DOHH2 (cell line): Measurements from ENCODE around the gene CDIPT.

Source experiments
- EZH2phosphoT487 ChIP-seq: fragments of 200-600 bp; sonication (generic); IDR thresholded peaks from 2 replicates; pipeline ENCODE4 v1.6.1; 2017; ENCODE audit warnings: borderline replicate concordance, mild to moderate bottlenecking, antibody characterized with exemption, low read length, moderate library complexity, mixed read lengths
- TF ChIP-seq, protein P1 (sequence below): fragments of 200-600 bp; sonication (generic); IDR thresholded peaks from one replicate; pipeline ENCODE4 v1.5.1; 2014; ENCODE audit warnings: antibody characterized with exemption, mild to moderate bottlenecking, low read depth, low read length; ENCODE audit not compliant: poor library complexity, severe bottlenecking

DNA sequence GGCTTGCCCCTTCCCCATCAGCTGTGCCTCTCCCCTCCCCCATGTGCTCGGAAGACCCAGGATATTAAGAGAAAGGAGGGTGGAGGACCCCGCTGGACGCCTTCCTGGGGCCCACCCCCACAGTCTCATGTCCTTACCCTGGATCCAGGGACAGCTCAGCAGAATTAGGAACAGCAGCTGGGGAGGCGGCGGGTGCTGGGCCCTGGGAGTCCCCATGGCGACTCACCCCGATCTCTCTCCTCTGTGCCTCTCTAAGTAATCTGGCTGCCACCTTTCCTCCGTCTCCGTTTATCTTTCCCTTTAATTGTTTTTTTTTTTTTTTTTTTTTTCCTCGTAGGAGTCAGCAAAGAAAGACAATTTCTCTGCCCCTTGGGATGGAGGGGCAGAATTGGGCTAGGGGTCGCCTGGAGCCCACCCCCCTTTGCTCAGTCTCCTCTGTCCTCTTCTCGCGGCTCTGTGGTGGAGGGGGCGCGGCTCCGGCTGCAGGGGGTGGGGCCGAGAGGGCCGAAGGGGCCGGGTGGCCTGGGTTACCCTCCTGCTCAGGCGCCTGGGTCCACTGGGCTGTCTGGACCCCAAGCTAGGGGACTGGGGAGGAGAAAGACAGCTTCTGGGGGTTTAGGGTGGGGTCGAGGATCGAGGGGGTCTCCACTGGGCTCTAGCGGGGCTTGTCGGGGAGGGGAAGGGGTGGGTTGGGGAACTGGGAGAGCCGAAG, 35.9 kb upstream of the CDIPT start:
- TF ChIP-seq, protein P1, sequence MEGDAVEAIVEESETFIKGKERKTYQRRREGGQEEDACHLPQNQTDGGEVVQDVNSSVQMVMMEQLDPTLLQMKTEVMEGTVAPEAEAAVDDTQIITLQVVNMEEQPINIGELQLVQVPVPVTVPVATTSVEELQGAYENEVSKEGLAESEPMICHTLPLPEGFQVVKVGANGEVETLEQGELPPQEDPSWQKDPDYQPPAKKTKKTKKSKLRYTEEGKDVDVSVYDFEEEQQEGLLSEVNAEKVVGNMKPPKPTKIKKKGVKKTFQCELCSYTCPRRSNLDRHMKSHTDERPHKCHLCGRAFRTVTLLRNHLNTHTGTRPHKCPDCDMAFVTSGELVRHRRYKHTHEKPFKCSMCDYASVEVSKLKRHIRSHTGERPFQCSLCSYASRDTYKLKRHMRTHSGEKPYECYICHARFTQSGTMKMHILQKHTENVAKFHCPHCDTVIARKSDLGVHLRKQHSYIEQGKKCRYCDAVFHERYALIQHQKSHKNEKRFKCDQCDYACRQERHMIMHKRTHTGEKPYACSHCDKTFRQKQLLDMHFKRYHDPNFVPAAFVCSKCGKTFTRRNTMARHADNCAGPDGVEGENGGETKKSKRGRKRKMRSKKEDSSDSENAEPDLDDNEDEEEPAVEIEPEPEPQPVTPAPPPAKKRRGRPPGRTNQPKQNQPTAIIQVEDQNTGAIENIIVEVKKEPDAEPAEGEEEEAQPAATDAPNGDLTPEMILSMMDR = no peak
- no peak for TF ChIP-seq EZH2phosphoT487
